ENCODE results near the gene DYSF.

DYSF gene

GRCh38 chr2:71456617-71457016 is 3.3 kb downstream of the DYSF start:
- no peak for DNase-seq (ENCODE audit: low spot score)

DNA sequence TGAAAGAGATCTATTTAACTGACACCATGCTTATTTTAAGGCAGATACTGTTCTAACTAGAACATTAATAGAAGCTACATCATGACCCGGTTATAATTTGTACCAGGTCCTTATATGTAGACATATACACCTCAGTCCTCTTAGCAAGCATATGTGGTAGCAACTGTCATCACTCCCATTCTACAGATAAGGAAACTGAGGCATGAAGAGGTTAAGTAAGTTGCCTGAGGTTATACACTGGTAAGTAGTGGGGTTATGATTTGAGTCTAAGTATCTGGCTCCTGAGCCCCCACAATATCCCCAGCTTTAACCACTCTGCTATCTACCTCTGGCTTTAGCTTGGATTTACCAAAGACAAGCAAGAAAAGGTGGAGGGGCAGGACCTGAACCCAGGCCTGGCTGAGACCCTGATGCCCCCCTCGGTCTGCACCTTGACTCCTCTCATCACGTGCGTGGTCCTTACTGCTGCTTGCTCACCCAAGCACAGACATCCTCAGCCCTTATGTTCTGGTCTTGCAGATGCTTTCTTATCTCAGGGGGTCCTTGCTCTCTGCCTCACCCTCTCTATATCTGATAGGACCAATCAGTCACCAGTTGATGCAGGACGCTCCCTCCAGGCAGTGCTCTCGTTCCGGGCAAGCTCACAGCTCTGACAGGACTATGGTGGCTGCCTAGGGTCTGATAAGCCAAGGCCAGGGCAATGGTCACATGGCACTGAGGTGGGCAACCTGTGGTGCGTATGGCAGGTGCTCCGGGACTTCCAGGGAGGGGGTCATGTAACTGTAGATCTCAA is 4.0 kb downstream of the DYSF start:
- no peak for DNase-seq (ENCODE audit: low spot score)

- no peak for DNase-seq (ENCODE audit: low spot score)
These were observed 4.6 kb downstream of the DYSF start for GRCh38 chr2:71457923-71458322.

GRCh38 chr2:71458413-71459083 is 5.2 kb downstream of the DYSF start:
- DNase-seq (ENCODE audit: low spot score) = no peak

GRCh38 chr2:71459084-71459431 is 5.7 kb downstream of the DYSF start:
- no peak for DNase-seq (ENCODE audit: low spot score)

DNA sequence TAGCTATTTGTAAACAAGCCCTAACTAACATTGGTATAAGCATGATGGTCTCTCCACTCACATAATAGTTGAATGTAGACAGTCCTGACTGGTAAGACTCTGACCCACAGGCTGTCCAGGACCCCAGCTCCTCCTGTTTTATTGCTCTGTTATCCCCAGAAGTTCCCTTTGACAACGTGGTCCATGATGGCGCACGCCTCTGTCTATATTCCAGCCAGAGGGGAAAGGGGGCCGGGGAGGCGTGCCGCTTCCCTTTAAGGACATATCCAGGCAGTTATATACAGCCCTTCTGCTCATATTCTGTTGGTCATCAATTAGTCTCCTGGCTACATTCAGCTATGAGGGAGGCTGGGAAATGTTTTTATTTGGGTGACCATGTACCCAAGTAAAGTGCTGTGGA is 6.7 kb downstream of the DYSF start:
- no peak for DNase-seq (ENCODE audit: low spot score)

DNA sequence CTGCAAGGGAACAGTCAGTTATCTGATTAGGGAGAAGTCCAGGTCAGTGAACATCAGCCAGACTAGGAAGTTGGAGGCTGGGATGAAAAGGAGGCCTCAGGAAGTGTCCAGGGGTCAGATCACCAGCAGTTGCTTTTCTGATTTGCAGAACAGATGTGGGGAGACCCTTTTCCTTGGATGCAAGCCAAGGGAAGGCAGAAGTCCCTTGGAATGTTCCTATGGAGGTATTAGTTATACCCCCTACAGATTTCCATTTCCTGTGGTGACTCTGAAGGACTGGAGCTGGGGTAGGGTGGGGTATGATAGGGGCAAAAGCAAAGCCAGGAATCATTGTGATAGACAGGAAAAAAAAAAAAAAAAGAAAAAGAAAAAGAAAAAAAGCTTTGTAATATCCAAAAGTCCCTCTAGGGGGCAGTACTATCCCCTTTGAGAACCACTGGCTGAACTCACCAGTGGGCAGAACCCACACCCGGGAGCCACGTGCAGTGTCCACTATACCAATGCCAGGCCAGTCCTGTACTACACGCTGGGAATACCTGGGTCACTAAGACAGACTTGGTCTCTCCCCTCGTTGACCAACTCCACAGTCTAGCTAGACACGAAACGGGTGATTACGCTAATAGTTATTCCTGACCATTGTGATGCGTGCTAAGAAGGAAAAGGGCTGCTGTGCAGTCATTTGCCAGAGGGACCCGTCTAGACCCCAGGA is 7.4 kb downstream of the DYSF start:
- no peak for DNase-seq (ENCODE audit: low spot score)

GRCh38 chr2:71461304-71461671 is 7.9 kb downstream of the DYSF start:
- DNase-seq (ENCODE audit: low spot score) = no peak

DNA sequence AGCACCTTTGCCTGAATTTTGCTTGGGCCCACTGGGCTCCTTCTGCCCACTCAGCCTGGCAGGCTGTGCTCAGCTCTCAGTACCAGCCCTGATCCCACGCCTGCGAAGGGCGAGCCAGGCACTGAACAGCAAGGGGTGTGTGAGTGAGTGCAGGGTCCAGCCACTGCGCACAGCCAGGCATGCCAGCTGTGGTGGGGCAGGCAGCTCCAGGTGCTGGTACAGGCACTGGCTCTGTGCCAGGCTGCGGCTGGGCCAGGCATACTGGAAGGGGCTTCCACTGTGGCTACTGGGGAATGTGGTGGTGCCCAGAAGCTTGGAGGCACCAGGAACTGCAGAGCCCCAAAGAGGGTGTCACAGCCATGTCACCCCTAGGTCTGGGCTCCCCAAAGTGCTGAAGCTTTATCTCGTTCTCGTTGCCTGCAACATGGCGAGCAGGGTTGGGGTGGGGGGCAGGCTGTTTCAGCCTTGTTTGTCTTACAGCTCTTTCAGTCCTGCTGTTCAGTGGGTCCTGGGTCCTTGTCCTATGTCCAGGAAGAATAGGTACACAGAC is 8.8 kb downstream of the DYSF start:
- DNase-seq (ENCODE audit: low spot score) = no peak

GRCh38 chr2:71462641-71463341 is 9.4 kb downstream of the DYSF start:
- no peak for DNase-seq (ENCODE audit: low spot score)

DNA sequence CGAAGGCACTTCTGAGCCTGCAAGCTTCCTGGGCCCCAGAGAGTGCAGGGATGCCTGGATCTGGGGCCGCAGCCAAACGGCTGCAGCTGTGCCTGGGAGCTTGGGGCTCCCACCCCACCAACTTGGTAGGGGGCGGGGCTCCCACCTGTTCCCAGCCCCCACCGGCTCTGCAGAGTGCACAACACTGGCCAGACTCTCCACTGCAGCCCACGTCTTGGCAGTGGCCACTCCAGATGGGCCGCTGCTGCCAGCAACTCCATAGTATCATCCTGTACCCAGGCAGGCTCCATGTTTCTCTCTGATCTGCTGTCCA is 9.9 kb downstream of the DYSF start:
- no peak for DNase-seq (ENCODE audit: low spot score)

DNA sequence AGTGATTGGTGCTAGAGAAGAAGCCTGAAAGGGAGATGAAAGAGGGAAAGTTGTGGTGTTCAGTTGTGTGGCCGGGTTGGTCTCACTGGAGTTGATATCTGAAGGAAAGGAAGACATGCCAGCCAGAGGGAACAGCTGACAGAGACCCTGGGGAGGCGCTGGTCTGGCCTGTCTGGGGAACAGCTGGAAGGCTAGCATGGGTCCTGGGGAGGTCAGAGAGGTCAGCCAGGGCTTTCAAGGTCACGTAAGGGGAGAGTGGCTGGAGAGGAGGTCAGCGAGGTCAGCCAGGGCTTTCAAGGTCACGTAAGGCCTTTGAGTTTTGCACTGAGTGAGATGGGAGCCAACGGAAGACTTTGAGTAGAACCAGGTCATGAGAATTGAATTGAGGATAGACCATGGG is 11.0 kb downstream of the DYSF start:
- no peak for DNase-seq (ENCODE audit: low spot score)

DNA sequence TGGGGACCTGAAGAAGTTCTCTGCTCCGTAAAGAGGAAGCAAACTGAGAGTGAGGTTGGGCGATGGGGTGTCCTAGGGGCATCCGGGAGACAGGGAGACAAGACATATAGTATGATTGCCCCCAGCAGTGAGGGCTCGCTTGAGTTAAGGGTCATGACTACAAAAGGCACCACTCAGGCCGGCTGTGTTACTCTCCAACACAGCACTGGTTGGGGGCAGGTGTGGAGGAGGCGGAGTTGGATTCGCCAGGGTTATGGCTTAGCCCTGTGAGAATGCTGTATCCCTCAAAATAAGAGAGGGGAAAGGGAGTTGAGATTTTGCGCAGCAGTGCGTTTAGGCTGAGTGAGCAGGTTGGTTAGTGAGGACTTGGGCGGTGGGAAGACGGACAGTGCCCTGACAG is 12.0 kb downstream of the DYSF start:
- no peak for DNase-seq (ENCODE audit: low spot score)

DNA sequence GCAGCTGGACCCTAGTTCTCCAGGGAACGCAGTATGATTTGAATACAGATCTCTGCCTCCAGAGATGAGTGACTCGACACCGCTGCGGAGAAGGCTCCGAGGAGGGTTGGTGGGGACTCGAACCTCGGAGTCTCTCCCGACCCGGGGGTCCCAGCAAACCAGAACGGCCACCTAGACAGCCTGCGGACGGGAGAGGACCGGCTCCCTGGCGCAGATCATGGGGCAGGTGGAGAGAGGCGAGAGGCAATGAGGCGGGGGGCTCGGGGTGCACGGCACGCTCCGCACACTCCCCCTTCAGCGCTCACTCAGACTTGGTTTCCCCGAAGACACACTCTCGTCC is 12.6 kb downstream of the DYSF start:
- no peak for DNase-seq (ENCODE audit: low spot score)

GRCh38 chr2:71466301-71467179 is 13.2 kb downstream of the DYSF start:
- no peak for DNase-seq (ENCODE audit: low spot score)

- DNase-seq (ENCODE audit: low spot score) = no peak
These were observed 13.9 kb downstream of the DYSF start for GRCh38 chr2:71467180-71467815.

DNA sequence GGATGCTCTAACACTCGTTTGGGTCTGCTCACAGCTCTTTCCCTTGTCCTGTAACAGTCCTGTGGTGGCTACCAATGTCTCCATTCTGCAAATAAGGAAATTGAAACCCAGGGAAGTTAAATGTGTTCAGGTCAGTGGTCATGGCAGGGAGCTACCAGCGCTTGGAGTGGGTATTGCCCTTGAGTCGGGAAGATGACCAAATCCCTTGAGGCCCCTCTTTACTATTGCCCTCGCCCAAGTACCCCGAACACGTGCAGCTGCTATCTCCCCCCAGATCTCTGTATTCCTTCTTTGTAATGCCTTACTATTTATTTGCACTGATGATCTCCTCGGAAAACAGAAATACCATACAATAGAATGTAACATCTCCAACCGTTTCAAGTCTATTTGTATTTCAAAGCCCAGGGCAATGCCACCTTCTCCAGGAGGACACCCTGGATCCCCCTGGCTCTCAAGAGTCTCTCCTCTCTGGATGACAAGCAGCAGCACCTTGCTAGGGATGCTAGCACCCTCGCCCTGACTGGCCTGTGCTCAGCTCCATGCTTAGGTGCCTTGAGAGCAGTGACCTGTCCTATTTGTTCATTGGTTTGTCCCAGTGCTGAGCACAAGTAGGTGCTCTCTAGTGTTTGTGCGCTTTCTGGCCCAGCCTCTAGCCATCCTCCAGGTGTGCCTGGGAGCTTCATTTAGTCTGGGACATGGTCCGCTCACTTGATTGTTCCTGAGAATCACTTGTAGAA is 15.1 kb downstream of the DYSF start:
- no peak for DNase-seq (ENCODE audit: low spot score)

GRCh38 chr2:71469403-71470398 is 16.3 kb downstream of the DYSF start:
- no peak for DNase-seq (ENCODE audit: low spot score)

- DNase-seq (ENCODE audit: low spot score) = no peak
These were observed 17.9 kb downstream of the DYSF start for GRCh38 chr2:71471276-71471675.

Data from cerebellar cortex (tissue), 1 donor.